ENCODE results near the gene MAPK4.

- no peak for TF ChIP-seq CTCF (conservative IDR thresholded peaks at IDR 0.05; ENCODE audit: low read length)
- no peak for TF ChIP-seq EZH2phosphoT487 (IDR thresholded peaks at IDR 0.05; ENCODE audit: borderline replicate concordance)
Observed at GRCh38 chr18:50704357-50704940, 144.6 kb downstream of the MAPK4 start.
